Hippocampal formation (tissue), 2 donors: ENCODE measurements around the gene PLA2G10.
"Not testable (repeated sequence)": the region's sequence is repeated elsewhere in the genome, so short reads cannot be mapped to it uniquely, and the experiment has no call there.

Experiments used
- DNase-seq, 2 donors: peaks; one replicate each; lab custom pipeline; 2025; lab: John Stamatoyannopoulos, UW

PLA2G10 gene

GRCh38 chr16:14667347-14668266 is 26.5 kb downstream of the PLA2G10 start:
- no peak for DNase-seq

GRCh38 chr16:14658063-14658462 is 36.0 kb downstream of the PLA2G10 start:
- DNase-seq = no peak

GRCh38 chr16:14652726-14653125 is 41.4 kb downstream of the PLA2G10 start:
- no peak for DNase-seq

- no peak for DNase-seq
These were observed 43.5 kb downstream of the PLA2G10 start for GRCh38 chr16:14650629-14651028.

GRCh38 chr16:14649816-14650215 is 44.3 kb downstream of the PLA2G10 start:
- DNase-seq = no peak

GRCh38 chr16:14641926-14642325 is 52.2 kb downstream of the PLA2G10 start:
- no peak for DNase-seq

GRCh38 chr16:14641206-14641605 is 52.9 kb downstream of the PLA2G10 start:
- no peak for DNase-seq

- no peak for DNase-seq
These were observed 53.6 kb downstream of the PLA2G10 start for GRCh38 chr16:14640538-14640937.

GRCh38 chr16:14636951-14637240 is 57.2 kb downstream of the PLA2G10 start:
- DNase-seq = not testable (repeated sequence)

GRCh38 chr16:14636179-14636950 is 57.7 kb downstream of the PLA2G10 start:
- DNase-seq = not testable (repeated sequence)

GRCh38 chr16:14635395-14636165 is 58.5 kb downstream of the PLA2G10 start:
- no peak for DNase-seq

DNA sequence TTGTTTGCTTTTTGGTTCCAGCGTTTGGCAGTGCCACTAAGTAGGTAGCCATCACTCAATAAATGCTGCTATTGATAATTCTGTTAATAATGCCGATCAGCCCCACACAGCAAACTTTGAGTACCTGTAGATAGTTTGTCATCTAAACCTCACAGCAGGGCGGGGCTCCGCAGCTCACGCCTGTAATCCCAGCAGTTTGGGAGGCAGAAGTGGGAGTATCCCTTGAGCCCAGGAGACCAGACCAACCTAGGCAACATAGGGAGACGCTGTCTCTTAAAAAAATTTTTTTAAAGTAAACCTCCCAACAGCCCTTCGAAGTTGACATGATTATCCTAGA is 59.8 kb downstream of the PLA2G10 start:
- no peak for DNase-seq

- peak; percentile 96 to 99 for DNase-seq
These were observed 61.2 kb downstream of the PLA2G10 start, which contains the start of gene BFAR for GRCh38 chr16:14632693-14633569. BFAR (plus strand) TSS chr16:14632951; CDS start chr16:14644347, 11,396 bp downstream.

DNA sequence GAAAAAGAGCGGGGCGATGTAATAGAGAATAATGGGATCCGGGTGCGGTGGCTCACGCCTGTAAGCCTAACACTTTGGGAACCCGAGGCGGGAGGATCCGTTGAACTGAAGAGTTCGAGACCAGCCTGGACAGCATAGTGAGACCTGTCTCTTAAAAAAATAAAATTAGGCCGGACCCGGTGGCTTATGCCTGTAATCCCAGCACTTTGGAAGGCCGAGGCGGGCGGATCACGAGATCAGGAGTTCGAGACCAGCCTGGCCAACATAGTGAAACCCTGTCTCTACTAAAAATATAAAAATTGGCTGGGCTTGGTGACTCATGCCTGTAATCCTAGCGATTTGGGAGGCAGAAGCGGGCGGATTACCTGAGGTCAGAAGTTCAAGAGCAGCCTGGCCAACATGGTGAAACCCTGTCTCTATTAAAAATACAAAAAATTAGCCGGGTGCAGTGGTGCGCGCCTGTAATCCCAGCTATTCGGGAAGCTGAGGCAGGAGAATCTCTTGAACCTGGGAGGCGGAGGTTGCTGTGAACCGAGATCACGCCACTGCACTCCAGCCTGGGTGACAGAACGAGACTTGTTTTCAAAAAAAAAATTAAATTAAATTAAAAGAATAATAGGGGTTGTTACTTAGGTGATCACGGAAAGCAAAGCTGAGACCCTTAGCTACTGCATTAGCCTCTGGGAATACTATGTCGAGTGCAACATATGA is 63.3 kb downstream of the PLA2G10 start:
- DNase-seq = not testable (repeated sequence)

GRCh38 chr16:14629919-14630619 is 64.0 kb downstream of the PLA2G10 start, which contains the start of gene PARN:
PARN (minus strand) TSS chr16:14630260; CDS start chr16:14630125, 135 bp downstream.
- DNase-seq = peak; percentile 90 to 93

DNA sequence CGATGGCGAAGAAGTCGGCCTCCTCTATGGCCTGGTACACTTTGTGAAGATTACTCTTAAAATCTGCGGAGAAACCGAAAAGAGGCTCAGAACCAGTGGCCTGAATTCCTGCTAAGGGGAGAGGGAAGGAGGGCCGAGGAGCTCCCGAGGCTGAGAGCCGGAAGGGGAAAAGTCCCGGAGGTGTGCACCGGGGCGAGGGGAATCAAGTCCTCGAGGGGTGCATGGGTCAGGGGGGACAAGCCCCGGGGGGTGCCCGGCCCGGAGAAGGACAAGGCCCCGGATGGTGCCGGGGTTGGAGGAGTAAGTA is 64.5 kb downstream of the PLA2G10 start:
- DNase-seq = no peak

DNA sequence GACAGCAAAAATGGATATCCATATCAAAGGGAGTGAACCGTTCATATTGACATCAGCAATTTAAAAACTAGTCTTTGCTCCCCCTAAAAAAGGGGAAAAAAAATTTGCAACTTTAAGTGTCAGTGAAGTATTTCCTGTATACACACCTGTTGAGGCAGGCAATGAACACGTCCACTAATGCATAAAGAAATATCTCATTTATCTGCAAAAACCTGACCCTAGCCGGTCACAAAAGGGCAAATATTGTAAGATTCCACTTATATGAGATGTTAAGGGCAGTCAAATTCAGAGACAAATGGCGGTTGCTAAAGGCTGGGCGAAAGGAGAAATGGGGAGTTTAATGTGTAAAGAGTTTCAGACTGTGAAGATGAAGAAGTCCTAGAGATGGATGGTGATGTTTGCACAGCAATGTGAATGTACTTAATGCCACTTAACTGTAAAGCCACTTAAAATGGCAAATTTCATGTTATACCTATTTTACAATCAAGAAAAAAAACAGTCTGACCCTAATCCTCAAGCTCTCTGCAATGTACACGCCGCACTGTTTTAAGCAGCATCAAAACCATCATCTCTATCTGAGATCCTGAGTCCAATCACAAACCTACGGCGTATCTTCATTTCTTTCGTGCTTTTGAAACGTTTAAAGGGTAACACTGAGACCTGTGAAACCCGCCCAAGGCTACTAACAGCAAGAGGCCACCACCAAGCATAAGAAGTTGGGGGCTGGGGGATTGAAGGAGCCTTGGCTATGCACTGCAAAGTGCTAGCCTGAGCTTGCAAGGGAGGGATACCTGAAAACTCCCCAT is 65.1 kb downstream of the PLA2G10 start:
- no peak for DNase-seq

DNA sequence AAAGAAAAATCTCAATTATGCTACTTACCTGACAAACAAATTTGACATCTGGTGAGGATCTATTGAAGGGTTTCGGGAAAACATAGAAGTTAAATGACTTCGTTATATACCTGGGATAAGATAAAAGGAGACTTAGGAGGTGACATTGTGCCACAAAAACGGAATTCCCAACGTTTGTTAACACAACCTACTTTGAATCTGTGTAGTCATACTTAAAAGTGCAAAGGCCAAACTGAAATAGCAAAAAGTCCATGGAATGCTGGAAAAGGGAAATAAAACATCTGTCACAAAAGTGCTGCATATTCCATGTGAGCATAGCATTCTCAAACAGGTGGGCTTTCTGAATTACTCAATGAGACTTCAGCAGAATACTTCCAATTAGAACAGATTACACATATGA is 67.0 kb downstream of the PLA2G10 start:
- DNase-seq = no peak
